SK-N-SH treated with all-trans-retinoic acid at 6 μM for 48 hours (cell line): ENCODE results near the gene GRIN1.

Source experiments
- ATAC-seq: fragments of 200-7000 bp; cut with Tn5 transposase; 3 replicates; pipeline ENCODE4 v1.9.1; 2020; ENCODE audit warnings: mild to moderate bottlenecking, moderate library complexity
- ARNTL ChIP-seq: fragments of 450-650 bp; formaldehyde crosslinking; IDR thresholded peaks from 2 replicates; pipeline ENCODE4 v1.5.0; 2020; ENCODE audit warnings: low read depth, mild to moderate bottlenecking, moderate library complexity, borderline replicate concordance
- BACH2 ChIP-seq: fragments of 250-450 bp; sonication (Bioruptor Pico); IDR thresholded peaks from 2 replicates; pipeline ENCODE4 v1.9.0; 2021; ENCODE audit warnings: mild to moderate bottlenecking, borderline replicate concordance
- CSDC2 ChIP-seq: fragments of 250-450 bp; sonication (Bioruptor Pico); IDR thresholded peaks from 2 replicates; pipeline ENCODE4 v1.5.0; 2020; ENCODE audit warnings: mild to moderate bottlenecking, moderate library complexity
- ESRRG ChIP-seq: fragments of 250-450 bp; sonication (Bioruptor Pico); IDR thresholded peaks from 2 replicates; pipeline ENCODE4 v1.6.1; 2021; ENCODE audit warnings: mild to moderate bottlenecking
- GLIS3 ChIP-seq: fragments of 250-450 bp; sonication (Bioruptor Pico); IDR thresholded peaks from 2 replicates; pipeline ENCODE4 v1.5.0; 2020; ENCODE audit warnings: mild to moderate bottlenecking, moderate library complexity
- ISL1 ChIP-seq: fragments of 250-450 bp; sonication (Bioruptor Pico); IDR thresholded peaks from 2 replicates; pipeline ENCODE4 v2.1.2; 2022; ENCODE audit warnings: mild to moderate bottlenecking, moderate library complexity
- OSR1 ChIP-seq: fragments of 250-450 bp; sonication (Bioruptor Pico); IDR thresholded peaks from 2 replicates; pipeline ENCODE4 v1.8.0; 2022; ENCODE audit warnings: moderate library complexity, mild to moderate bottlenecking, inconsistent platforms
- RARB ChIP-seq: fragments of 250-450 bp; sonication (Bioruptor Pico); IDR thresholded peaks from 2 replicates; pipeline ENCODE4 v1.8.0; 2021; ENCODE audit warnings: mild to moderate bottlenecking, moderate library complexity
- SNAI2 ChIP-seq: fragments of 250-450 bp; sonication (Bioruptor Pico); IDR thresholded peaks from 2 replicates; pipeline ENCODE4 v1.5.0; 2020; ENCODE audit warnings: mild to moderate bottlenecking, moderate library complexity
- TCF4 ChIP-seq: fragments of 250-450 bp; sonication (Bioruptor Pico); IDR thresholded peaks from 2 replicates; pipeline ENCODE4 v1.8.0; 2021; ENCODE audit warnings: mild to moderate bottlenecking, moderate library complexity, borderline replicate concordance
- TOX ChIP-seq: fragments of 250-450 bp; sonication (Bioruptor Pico); IDR thresholded peaks from 2 replicates; pipeline ENCODE4 v1.8.0; 2021; ENCODE audit warnings: mild to moderate bottlenecking, moderate library complexity, borderline replicate concordance
- ZC3H10 ChIP-seq: fragments of 250-450 bp; sonication (Bioruptor Pico); IDR thresholded peaks from 2 replicates; pipeline ENCODE4 v1.5.1; 2021; ENCODE audit warnings: mild to moderate bottlenecking, moderate library complexity
- ZFP3 ChIP-seq: fragments of 250-450 bp; sonication (Bioruptor Pico); IDR thresholded peaks from 2 replicates; pipeline ENCODE4 v1.5.0; 2020; ENCODE audit warnings: mild to moderate bottlenecking, moderate library complexity
- ZFP30 ChIP-seq: fragments of 450-650 bp; formaldehyde crosslinking; IDR thresholded peaks from 2 replicates; pipeline ENCODE4 v1.5.0; 2022; ENCODE audit warnings: mild to moderate bottlenecking, moderate library complexity
- ZNF70 ChIP-seq: fragments of 450-650 bp; formaldehyde crosslinking; IDR thresholded peaks from 2 replicates; pipeline ENCODE4 v1.5.0; 2020; ENCODE audit warnings: mild to moderate bottlenecking, moderate library complexity
- ZNF8 ChIP-seq: fragments of 450-650 bp; formaldehyde crosslinking; IDR thresholded peaks from 2 replicates; pipeline ENCODE4 v1.5.0; 2020; ENCODE audit warnings: mild to moderate bottlenecking, moderate library complexity
- TF ChIP-seq, protein P1 (sequence below): fragments of 250-450 bp; sonication (Bioruptor Pico); IDR thresholded peaks from 2 replicates; pipeline ENCODE4 v1.5.1; 2020; ENCODE audit warnings: low read depth, mild to moderate bottlenecking, moderate library complexity
- TF ChIP-seq, protein P2 (sequence below): fragments of 250-450 bp; sonication (Bioruptor Pico); IDR thresholded peaks from 2 replicates; pipeline ENCODE4 v1.5.0; 2020; ENCODE audit warnings: mild to moderate bottlenecking, moderate library complexity
- TF ChIP-seq, protein P3 (sequence below): fragments of 250-450 bp; sonication (Bioruptor Pico); IDR thresholded peaks from 2 replicates; pipeline ENCODE4 v1.5.1; 2021; ENCODE audit warnings: mild to moderate bottlenecking, moderate library complexity
- TF ChIP-seq, protein P4 (sequence below): fragments of 250-450 bp; sonication (Bioruptor Pico); IDR thresholded peaks from 2 replicates; pipeline ENCODE4 v1.8.0; 2021; ENCODE audit warnings: low read depth, mild to moderate bottlenecking, moderate library complexity, borderline replicate concordance

GRIN1 gene

DNA sequence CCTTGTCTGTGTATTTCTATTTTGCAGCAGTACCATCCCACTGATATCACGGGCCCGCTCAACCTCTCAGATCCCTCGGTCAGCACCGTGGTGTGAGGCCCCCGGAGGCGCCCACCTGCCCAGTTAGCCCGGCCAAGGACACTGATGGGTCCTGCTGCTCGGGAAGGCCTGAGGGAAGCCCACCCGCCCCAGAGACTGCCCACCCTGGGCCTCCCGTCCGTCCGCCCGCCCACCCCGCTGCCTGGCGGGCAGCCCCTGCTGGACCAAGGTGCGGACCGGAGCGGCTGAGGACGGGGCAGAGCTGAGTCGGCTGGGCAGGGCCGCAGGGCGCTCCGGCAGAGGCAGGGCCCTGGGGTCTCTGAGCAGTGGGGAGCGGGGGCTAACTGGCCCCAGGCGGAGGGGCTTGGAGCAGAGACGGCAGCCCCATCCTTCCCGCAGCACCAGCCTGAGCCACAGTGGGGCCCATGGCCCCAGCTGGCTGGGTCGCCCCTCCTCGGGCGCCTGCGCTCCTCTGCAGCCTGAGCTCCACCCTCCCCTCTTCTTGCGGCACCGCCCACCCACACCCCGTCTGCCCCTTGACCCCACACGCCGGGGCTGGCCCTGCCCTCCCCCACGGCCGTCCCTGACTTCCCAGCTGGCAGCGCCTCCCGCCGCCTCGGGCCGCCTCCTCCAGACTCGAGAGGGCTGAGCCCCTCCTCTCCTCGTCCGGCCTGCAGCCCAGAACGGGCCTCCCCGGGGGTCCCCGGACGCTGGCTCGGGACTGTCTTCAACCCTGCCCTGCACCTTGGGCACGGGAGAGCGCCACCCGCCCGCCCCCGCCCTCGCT lies 29.0 kb downstream of the GRIN1 start:
- no peak for TF ChIP-seq ESRRG (CRISPR knock-in tag)
- TF ChIP-seq, protein P1, sequence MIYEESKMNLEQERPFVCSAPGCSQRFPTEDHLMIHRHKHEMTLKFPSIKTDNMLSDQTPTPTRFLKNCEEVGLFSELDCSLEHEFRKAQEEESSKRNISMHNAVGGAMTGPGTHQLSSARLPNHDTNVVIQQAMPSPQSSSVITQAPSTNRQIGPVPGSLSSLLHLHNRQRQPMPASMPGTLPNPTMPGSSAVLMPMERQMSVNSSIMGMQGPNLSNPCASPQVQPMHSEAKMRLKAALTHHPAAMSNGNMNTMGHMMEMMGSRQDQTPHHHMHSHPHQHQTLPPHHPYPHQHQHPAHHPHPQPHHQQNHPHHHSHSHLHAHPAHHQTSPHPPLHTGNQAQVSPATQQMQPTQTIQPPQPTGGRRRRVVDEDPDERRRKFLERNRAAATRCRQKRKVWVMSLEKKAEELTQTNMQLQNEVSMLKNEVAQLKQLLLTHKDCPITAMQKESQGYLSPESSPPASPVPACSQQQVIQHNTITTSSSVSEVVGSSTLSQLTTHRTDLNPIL = no peak
- TF ChIP-seq CSDC2 (CRISPR knock-in tag) = no peak
- TF ChIP-seq ZNF8 (CRISPR knock-in tag) = no peak
- no peak for TF ChIP-seq ZFP3 (CRISPR knock-in tag)
- TF ChIP-seq GLIS3 (CRISPR knock-in tag) = no peak
- ATAC-seq = peak; percentile 9; the same call in 1 of the 3 replicates

DNA sequence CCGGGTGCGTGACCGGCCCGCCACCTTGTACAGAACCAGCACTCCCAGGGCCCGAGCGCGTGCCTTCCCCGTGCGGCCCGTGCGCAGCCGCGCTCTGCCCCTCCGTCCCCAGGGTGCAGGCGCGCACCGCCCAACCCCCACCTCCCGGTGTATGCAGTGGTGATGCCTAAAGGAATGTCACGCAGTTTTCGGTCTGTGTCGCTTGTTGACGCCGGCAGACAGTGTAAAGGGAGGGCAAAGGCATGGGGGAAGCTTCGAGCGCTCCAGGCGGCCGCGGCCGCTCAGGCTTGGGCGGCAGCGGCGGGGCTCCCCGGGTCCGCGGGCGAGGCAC lies 29.6 kb downstream of the GRIN1 start:
- no peak for ATAC-seq
- TF ChIP-seq ARNTL (CRISPR knock-in tag) (no peak), ZNF70 (CRISPR knock-in tag) (no peak), TOX (CRISPR knock-in tag) (no peak), TCF4 (CRISPR knock-in tag) (no peak), SNAI2 (CRISPR knock-in tag) (no peak), ZNF8 (CRISPR knock-in tag) (no peak), ZFP30 (CRISPR knock-in tag) (no peak), BACH2 (no peak), ZC3H10 (CRISPR knock-in tag) (no peak), RARB (CRISPR knock-in tag) (no peak), ISL1 (CRISPR knock-in tag) (no peak), CSDC2 (CRISPR knock-in tag) (no peak), ESRRG (CRISPR knock-in tag) (no peak), ZFP3 (CRISPR knock-in tag) (no peak)
- TF ChIP-seq, protein P2, sequence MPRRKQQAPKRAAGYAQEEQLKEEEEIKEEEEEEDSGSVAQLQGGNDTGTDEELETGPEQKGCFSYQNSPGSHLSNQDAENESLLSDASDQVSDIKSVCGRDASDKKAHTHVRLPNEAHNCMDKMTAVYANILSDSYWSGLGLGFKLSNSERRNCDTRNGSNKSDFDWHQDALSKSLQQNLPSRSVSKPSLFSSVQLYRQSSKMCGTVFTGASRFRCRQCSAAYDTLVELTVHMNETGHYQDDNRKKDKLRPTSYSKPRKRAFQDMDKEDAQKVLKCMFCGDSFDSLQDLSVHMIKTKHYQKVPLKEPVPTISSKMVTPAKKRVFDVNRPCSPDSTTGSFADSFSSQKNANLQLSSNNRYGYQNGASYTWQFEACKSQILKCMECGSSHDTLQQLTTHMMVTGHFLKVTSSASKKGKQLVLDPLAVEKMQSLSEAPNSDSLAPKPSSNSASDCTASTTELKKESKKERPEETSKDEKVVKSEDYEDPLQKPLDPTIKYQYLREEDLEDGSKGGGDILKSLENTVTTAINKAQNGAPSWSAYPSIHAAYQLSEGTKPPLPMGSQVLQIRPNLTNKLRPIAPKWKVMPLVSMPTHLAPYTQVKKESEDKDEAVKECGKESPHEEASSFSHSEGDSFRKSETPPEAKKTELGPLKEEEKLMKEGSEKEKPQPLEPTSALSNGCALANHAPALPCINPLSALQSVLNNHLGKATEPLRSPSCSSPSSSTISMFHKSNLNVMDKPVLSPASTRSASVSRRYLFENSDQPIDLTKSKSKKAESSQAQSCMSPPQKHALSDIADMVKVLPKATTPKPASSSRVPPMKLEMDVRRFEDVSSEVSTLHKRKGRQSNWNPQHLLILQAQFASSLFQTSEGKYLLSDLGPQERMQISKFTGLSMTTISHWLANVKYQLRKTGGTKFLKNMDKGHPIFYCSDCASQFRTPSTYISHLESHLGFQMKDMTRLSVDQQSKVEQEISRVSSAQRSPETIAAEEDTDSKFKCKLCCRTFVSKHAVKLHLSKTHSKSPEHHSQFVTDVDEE (CRISPR knock-in tag) = no peak
- TF ChIP-seq, protein P1 = no peak
- TF ChIP-seq, protein P3, sequence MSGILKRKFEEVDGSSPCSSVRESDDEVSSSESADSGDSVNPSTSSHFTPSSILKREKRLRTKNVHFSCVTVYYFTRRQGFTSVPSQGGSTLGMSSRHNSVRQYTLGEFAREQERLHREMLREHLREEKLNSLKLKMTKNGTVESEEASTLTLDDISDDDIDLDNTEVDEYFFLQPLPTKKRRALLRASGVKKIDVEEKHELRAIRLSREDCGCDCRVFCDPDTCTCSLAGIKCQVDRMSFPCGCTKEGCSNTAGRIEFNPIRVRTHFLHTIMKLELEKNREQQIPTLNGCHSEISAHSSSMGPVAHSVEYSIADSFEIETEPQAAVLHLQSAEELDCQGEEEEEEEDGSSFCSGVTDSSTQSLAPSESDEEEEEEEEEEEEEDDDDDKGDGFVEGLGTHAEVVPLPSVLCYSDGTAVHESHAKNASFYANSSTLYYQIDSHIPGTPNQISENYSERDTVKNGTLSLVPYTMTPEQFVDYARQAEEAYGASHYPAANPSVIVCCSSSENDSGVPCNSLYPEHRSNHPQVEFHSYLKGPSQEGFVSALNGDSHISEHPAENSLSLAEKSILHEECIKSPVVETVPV = no peak
- TF ChIP-seq, protein P4, sequence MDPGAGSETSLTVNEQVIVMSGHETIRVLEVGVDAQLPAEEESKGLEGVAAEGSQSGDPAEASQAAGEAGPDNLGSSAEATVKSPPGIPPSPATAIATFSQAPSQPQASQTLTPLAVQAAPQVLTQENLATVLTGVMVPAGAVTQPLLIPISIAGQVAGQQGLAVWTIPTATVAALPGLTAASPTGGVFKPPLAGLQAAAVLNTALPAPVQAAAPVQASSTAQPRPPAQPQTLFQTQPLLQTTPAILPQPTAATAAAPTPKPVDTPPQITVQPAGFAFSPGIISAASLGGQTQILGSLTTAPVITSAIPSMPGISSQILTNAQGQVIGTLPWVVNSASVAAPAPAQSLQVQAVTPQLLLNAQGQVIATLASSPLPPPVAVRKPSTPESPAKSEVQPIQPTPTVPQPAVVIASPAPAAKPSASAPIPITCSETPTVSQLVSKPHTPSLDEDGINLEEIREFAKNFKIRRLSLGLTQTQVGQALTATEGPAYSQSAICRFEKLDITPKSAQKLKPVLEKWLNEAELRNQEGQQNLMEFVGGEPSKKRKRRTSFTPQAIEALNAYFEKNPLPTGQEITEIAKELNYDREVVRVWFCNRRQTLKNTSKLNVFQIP (CRISPR knock-in tag) = no peak

DNA sequence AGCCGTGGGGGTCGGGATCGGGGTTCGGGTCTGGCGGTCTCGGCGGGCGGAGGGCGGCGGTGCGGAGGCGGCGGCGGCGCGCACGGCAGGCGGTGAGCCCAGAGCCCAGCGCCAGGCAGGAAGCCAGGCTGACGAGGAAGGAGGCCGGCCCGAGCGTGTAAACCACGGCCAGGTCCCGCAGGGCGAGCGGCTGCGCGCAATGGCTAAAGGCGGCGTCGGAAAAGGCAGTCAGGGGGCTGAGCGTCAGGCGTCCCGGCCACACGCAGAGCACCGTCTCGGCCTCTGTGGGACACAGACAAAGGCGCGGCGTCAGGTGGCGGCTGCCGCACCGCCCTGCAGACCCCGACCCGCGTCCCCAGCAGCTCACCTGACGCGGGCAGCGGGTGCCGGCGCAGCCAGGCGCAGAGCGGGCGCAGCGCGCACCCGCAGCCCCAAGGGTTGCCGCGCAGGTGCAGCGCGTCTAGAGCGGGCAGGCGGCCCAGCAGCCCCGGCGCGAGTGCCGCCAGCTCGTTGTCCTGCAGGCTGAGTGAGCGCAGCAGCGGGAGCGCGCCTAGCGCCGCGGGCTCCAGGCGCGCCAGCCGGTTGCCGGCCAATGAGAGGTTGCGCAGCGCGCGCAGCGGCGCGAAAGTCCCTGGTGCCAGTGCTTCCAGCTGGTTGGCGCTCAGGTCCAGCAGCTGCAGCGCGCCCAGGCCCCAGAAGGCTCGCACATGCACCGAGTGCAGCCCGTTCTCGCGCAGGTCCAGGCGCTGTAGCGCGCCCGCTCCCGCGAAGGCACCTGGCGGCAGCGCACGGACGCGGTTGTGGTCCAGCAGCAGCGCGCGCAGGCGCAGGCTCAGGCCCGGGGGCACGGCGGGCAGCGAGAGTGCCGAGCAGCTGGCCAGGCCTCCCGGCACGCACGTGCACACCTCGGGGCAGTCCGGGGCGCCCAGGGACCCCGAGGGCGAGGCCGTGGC lies 30.2 kb downstream of the GRIN1 start:
- peak; percentile 11; the same call in 2 of the 3 replicates for ATAC-seq
- no peak for TF ChIP-seq ZFP30 (CRISPR knock-in tag)
- no peak for TF ChIP-seq OSR1
- TF ChIP-seq CSDC2 (CRISPR knock-in tag) = no peak
- TF ChIP-seq RARB (CRISPR knock-in tag) = no peak
- TF ChIP-seq TOX (CRISPR knock-in tag) = no peak
- TF ChIP-seq ZNF8 (CRISPR knock-in tag) = no peak
- TF ChIP-seq TCF4 (CRISPR knock-in tag) = no peak
- TF ChIP-seq SNAI2 (CRISPR knock-in tag) = no peak
- TF ChIP-seq, protein P1 = no peak
- no peak for TF ChIP-seq ESRRG (CRISPR knock-in tag)
